NK-92 treated with Interleukin-12 subunit alpha and Interleukin-12 subunit beta, amount 100 ng/mL, for 24 hours (cell line): Measurements from ENCODE around the gene ERICH6B.

ENCODE experiments used
- DNase-seq: peaks from one replicate; lab custom pipeline; 2025; lab: John Stamatoyannopoulos, UW

Gene ERICH6B

DNA sequence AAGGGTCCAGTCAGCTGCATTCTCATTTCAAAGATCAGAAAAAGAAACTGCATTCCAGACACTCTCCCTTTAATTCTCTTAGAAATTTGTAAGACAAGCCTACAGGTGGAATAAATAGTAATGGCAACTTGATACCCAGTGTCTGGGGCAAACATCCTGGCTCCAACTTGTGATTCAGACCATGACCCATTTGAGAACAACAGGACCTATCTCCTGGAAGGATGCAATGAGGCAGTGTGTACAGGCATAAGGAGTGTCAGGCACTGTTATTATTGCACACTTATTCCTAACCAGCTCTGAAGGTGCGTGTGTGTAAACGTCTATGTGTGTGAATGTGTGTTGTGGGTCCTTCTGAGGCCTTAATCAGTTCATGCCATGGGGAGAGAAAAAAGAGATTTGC is 13.9 kb downstream of the ERICH6B start:
- DNase-seq, result no peak

- DNase-seq, result no peak
These were observed 16.9 kb downstream of the ERICH6B start for GRCh38 chr13:45598597-45598996.

DNA sequence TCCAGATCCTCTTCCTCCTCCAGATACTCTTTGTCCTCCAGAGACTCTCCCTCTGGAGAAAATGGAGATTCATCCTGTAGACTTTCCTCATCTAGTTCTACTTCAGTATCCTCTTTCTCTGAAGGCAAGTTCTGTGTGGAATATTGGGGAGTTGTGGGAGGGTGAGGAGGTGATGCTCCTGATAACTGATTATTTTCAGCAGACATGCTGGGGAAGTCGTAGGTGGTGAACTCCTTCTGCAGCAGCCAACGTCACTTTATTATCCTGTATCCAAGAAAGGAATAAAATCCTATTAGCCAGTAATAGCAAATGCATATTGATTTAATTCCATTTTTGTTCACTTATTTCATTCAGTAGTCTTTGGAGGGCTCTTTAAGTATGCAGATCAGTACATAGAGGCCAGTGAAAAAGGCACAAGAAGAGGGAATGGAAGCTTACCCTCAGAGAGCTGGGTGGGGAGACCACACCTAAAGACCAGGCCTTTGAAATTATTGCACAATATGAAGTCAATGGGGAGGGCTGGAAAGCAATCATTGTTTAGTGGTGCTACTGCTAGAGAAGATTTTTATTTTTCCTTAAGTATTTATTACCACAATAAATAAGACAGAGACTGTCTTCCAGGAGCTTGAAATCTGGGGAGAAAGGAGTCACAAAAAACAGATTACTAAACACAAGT is 18.6 kb downstream of the ERICH6B start:
- no peak for DNase-seq

DNA sequence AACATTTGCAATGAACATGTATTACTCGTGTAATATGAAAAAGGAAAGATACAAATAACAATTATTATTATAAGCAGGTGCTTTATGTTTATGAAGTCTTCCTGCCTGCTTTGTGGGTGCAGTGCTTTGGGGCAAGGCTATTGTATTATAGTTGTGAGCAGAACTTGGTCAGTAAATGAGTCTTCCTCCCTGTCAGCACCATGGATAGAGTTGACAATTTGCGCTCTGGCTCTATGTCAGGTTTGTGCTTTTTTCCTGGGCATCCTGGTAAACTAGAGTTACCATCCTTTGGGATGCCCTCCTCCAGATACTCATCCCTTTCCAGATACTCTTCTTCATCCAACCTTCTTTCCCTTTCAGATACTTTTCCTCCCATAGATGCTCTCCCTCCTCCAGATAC is 19.6 kb downstream of the ERICH6B start:
- DNase-seq, result no peak

DNA sequence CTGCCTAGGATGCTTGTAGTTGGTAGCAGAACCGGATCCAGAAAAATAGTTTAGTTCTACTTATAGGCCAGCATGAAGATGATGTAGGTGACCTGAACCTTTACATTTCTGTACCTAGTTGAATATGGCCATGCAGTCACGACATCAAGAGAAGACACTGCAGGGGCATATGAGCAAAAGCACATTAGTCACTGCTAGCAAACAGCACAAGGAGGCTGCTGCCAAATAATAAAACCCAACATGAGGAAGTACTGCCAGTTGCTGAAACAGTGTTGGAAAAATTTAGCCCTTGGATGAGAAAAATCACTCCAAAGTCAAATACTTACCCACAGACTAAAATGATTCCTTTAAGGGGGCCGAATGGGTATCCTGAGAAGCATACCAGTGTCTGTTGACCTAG is 20.8 kb downstream of the ERICH6B start:
- no peak for DNase-seq

DNA sequence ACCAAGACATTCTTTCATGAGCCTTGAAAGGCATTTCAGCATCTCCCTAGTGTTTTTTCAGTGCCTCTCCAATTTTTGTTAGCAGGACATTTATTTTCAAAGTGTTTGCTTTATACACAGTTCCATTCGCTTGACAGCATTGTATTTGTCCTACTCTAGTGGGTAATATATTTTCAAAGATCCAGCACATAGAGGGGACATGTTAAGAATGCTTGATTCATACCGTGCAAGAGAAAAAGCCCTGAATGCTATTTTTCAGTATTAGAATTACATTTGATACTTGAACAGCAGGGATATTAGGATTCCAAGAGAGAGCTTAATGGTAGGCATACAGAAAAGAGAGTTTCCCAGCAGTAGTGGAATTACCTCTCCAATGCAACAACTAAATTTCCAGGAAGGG is 21.3 kb downstream of the ERICH6B start:
- no peak for DNase-seq

DNA sequence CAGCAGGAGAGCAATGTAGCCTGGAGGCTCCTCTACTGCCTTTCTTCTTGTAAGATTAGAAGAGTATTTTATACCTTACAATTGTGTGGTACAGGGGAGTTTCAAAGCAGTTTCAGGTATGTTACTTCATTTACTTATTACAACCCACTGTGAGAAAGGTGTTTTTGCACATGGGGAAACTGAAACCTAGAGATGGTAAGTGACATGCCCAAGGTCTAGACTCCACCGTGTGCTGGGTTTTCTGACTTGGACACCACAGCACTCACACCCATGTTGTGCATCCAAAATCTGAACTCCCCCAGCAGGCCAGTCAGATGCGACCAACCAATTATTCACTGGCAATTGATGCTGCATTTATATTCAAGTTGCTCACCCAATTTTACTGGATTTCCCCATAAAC is 22.8 kb downstream of the ERICH6B start:
- no peak for DNase-seq

GRCh38 chr13:45590066-45590465 is 25.5 kb downstream of the ERICH6B start:
- DNase-seq, result no peak

- no peak for DNase-seq
These were observed 27.6 kb downstream of the ERICH6B start for GRCh38 chr13:45587897-45588296.

DNA sequence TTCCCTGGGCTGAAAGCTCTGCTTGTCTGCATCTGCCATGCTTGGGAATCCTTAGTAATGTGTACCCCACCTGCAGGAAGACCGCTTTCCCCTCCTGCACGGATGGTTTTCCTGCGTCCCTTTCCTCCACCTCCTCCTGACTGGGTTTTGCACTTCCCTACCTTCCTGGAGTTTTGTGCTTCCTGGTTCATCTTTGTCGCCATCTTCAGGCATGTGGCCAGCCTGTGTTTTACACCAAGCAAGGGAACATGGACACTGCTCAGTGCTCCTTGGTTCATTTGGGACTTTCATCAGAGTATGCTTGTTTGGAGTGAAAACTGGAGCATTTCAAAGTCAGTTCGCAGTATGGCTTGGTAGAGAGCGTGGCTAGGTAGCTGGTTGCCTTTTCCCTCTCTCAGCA is 30.7 kb downstream of the ERICH6B start:
- DNase-seq, result no peak

DNA sequence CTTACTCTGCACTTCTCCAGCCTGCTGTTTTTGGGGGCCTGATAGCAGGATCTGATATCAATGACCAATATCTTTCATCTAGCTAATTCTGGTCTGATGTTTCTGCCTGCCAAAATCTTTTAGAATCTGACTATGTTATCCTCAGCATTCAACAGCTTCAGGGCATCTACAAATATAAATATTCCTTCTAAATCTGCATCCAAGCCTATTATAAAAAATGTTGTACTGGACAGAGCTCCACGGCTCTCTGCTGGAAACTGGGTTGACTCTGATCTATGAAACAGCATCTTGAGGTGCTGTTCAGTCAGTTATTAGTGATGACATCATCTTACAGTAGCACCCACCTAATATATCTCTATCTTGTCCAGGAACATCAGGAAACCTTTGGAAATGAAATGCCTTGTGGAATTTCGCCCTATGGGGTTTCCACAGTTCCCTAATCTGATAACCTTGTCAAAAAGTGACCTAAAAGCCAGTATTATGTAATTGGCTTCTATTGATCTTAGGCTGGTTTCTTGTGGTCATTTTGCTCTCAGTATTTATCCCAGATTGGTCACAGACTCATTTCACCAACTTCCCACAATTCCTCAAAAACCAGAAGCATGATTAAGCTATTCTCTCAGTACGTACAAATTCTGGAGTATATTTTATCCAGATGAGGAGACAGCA is 33.0 kb downstream of the ERICH6B start:
- no peak for DNase-seq

- DNase-seq, result no peak
These were observed 39.1 kb downstream of the ERICH6B start for GRCh38 chr13:45576466-45576865.

DNA sequence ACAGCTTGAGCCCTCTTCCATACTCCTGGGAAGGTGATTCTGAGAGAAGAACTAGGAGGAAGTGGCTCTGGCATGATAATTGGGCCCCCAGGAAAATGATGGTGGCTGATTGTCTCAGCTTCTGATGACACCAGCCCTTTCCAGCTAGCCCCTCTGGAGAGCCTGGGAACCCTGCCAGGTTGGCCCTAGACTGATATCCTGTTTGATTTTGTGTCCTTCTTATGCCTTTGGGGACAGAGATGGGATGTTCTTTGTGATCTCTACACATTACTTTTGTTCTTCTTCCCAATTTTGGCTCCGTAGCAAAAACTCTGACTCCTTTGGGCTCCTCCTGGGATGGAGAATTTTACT is 39.7 kb downstream of the ERICH6B start:
- DNase-seq, result no peak

DNA sequence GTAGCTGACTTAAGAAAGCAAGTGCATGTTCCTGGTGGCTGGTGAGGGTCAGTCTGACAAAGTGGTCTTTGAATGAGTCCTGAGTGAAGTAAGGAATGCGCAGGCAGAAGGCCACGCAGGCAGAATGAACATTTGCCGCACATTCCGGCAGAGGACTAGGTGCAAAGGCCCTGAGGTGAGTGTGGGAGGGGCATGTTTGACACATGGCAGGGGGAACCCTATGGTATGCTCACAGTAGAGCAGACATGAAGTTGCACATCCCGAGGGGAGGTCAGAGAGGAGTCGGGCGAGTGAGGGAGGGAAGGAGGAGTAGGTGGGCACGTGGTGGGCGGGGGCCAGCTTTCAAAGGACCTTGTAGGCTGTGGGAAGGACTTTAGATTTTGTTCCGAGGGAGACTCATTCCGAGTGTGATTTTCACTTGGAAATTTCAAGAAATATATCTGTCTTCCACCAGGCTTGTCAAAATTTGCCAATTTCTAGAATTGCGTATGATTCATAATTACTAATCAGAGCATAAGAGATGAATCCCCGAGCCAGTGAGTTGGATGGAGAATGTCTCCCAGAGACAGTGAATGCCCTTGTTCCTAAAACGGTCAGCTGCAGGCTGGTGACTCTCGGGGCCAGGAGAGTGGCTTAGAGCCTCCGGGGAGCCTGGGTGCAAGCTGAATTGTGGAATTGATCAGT is 40.3 kb downstream of the ERICH6B start:
- DNase-seq, result no peak

DNA sequence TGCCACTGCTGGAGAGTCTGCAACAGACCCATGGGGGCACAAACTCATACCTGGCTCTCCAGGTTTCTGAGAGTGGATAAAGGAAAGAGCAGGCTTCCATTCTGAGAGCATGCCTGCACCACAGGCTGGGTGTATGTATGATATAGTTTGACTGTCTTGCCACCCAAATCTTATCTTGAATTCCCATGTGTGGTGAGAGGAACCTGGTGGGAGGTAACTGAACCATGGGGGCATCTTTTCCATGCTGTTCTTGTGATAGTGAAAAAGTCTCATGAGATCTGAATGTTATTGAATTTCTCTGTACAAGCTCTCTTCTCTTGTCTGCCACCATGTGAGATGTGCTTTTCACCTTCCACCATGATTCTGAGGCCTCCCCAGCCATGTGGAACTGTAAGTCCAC is 50.2 kb downstream of the ERICH6B start:
- DNase-seq, result no peak

GRCh38 chr13:45564133-45564776 is 51.3 kb downstream of the ERICH6B start:
- DNase-seq, result no peak

- DNase-seq, result no peak
These were observed 60.9 kb downstream of the ERICH6B start for GRCh38 chr13:45554604-45555109.

GRCh38 chr13:45548281-45548680 is 67.3 kb downstream of the ERICH6B start:
- no peak for DNase-seq

DNA sequence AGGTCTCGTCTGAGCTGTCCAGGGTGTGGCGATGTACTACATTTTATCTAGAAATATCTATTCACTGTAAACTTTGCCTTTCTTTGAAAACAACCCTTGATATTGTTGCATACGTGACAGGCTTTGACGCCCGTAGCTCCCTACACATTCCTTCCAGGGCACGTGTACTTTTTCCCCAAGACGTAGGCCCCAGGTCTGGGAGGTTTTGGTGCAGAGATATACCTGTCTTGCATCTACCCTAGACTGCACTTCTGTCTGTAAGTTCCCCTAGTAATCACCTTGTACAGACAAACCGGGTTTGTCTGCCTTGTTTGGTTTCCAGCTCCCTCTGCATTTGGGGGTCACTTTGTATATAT is 69.2 kb downstream of the ERICH6B start:
- no peak for DNase-seq

DNA sequence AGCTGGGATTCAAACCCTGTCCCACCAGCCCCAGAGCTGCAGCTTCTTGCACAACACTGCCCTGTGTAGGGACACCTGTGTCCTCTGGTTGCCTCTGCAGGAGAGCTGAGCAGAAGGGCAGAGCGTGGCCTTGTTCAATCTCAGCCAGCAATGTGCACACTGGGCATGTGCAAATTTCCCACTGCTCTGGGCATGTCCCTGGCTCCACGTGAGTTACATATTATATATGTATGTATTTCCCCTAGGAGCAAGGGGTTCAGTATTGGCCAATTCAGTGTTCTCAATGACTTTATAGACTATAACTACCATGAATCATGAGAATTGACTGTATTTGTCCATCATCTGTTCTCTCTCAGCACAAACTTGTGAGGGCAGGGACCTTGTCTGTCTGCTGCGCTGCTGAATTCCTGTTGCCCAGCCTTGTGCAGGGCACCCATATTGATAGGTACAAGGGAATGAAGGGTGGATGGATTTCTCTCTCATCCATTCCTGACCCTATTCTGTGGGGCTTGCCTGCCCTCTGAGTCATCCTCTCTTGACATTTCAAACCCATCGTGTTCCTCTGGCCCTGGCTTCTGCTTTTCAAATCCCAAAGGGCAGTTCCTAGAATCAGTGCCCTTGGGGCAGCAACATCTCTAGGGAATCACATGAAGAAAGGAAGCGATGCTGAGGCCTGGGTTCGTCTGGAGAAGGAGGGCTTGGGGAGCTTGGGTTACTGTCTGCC is 69.7 kb downstream of the ERICH6B start:
- DNase-seq, result no peak

- DNase-seq, result no peak
These were observed 71.0 kb downstream of the ERICH6B start for GRCh38 chr13:45544520-45544919.

DNA sequence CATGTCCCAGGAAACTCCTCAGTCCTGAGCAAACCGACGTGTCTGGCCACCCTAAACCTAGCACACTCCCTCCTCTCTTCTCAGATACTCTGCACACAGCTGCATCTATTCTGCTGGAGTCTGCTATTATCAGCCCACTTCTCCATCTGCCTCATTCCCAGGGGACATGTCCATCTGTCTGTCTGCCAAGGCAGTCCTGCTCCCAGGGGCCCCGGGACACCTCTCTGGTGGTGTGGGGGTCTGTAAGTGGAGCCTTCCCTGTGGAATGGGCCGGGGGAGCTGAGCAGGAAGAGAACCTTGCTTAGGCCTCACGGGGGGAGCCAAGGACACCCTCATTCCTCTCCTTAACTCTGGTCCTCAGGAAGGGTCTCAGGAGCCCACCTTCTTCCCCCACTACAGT is 72.7 kb downstream of the ERICH6B start:
- DNase-seq, result no peak
